Stimulated activated CD8-positive, alpha-beta memory T cell treated with anti-CD3 and anti-CD28 coated beads, Interleukin-2, amount 100 ng/mL, for 48 hours (primary cell): ENCODE measurements around the gene SNX3.
"Not testable (repeated sequence)": the region's sequence is repeated elsewhere in the genome, so short reads cannot be mapped to it uniquely, and the experiment has no call there.

ENCODE experiments used
- DNase-seq, 2 donors: peaks; one replicate each; pipeline ENCODE4 v3.0.0-alpha.2; 2020; ENCODE audit warnings: low read depth in 2 of 2

The SNX3 gene

GRCh38 chr6:108260809-108261569 lies at the start of gene SNX3:
TSS of gene SNX3 (minus strand) at chr6:108261040. CDS start at chr6:108260921, 119 bp downstream.
- DNase-seq = peak; percentile 81 to 83

GRCh38 chr6:108309844-108310243 lies 49.0 kb upstream of the SNX3 start:
- DNase-seq = no peak

- DNase-seq = not testable (repeated sequence)
These were observed 47.8 kb upstream of the SNX3 start for GRCh38 chr6:108308641-108309040.

- no peak for DNase-seq
These were observed 43.8 kb upstream of the SNX3 start for GRCh38 chr6:108304646-108305045.

- DNase-seq = no peak
These were observed 41.5 kb upstream of the SNX3 start for GRCh38 chr6:108302386-108302785.

GRCh38 chr6:108295676-108296075 lies 34.8 kb upstream of the SNX3 start:
- DNase-seq = no peak

GRCh38 chr6:108294727-108295625 lies 34.1 kb upstream of the SNX3 start, which contains the start of gene AFG1L:
TSS of gene AFG1L (plus strand) at chr6:108295054. CDS start at chr6:108295080, 26 bp downstream.
- DNase-seq = peak; percentile 79 to 81

GRCh38 chr6:108294297-108294726 lies 33.5 kb upstream of the SNX3 start:
- no peak for DNase-seq

- DNase-seq = no peak
These were observed 32.9 kb upstream of the SNX3 start for GRCh38 chr6:108293527-108294296.

GRCh38 chr6:108292561-108292960 lies 31.7 kb upstream of the SNX3 start:
- not testable (repeated sequence) for DNase-seq

GRCh38 chr6:108291091-108291490 lies 30.3 kb upstream of the SNX3 start:
- no peak for DNase-seq

- DNase-seq = no peak
These were observed 27.9 kb upstream of the SNX3 start for GRCh38 chr6:108288742-108289141.

GRCh38 chr6:108287373-108287772 lies 26.5 kb upstream of the SNX3 start:
- no peak for DNase-seq

- no peak for DNase-seq
These were observed 25.5 kb upstream of the SNX3 start for GRCh38 chr6:108286366-108286765.

- no peak for DNase-seq
These were observed 24.5 kb upstream of the SNX3 start for GRCh38 chr6:108285381-108285780.

GRCh38 chr6:108277831-108278230 lies 17.0 kb upstream of the SNX3 start:
- DNase-seq = no peak

GRCh38 chr6:108277295-108277694 lies 16.5 kb upstream of the SNX3 start:
- no peak for DNase-seq

GRCh38 chr6:108275976-108276375 lies 15.1 kb upstream of the SNX3 start:
- no peak for DNase-seq

GRCh38 chr6:108274546-108274945 lies 13.7 kb upstream of the SNX3 start:
- DNase-seq = no peak

- not testable (repeated sequence) for DNase-seq
These were observed 9.1 kb upstream of the SNX3 start for GRCh38 chr6:108269955-108270354.

GRCh38 chr6:108268845-108269244 lies 8.0 kb upstream of the SNX3 start:
- no peak for DNase-seq

- DNase-seq = no peak
These were observed 2.5 kb upstream of the SNX3 start for GRCh38 chr6:108263371-108263770.
